ENCODE results near the gene ETV6.
"Not testable (repeated sequence)": the region's sequence is repeated elsewhere in the genome, so short reads cannot be mapped to it uniquely, and the experiment has no call there.

Gene ETV6

GRCh38 chr12:11649413-11650285 is at the start of gene ETV6:
ETV6 (plus strand) TSS chr12:11649674; CDS start chr12:11650128, 454 bp downstream.
- peak; percentile 17 for FAIRE-seq

GRCh38 chr12:11600199-11600598 is 49.3 kb upstream of the ETV6 start:
- no peak for FAIRE-seq

- FAIRE-seq: no peak
These were observed 47.8 kb upstream of the ETV6 start for GRCh38 chr12:11601647-11602046.

GRCh38 chr12:11607313-11608081 is 42.0 kb upstream of the ETV6 start:
- no peak for FAIRE-seq

GRCh38 chr12:11609045-11609444 is 40.4 kb upstream of the ETV6 start:
- no peak for FAIRE-seq

GRCh38 chr12:11615481-11615880 is 34.0 kb upstream of the ETV6 start:
- no peak for FAIRE-seq

GRCh38 chr12:11618046-11618445 is 31.4 kb upstream of the ETV6 start:
- no peak for FAIRE-seq

- no peak for FAIRE-seq
These were observed 27.6 kb upstream of the ETV6 start for GRCh38 chr12:11621797-11622423.

GRCh38 chr12:11622876-11623281 is 26.6 kb upstream of the ETV6 start:
- FAIRE-seq: no peak

GRCh38 chr12:11623382-11623781 is 26.1 kb upstream of the ETV6 start:
- FAIRE-seq: no peak

- FAIRE-seq: no peak
These were observed 25.4 kb upstream of the ETV6 start for GRCh38 chr12:11624116-11624515.

GRCh38 chr12:11627709-11628108 is 21.8 kb upstream of the ETV6 start:
- not testable (repeated sequence) for FAIRE-seq

GRCh38 chr12:11628353-11628752 is 21.1 kb upstream of the ETV6 start:
- no peak for FAIRE-seq

GRCh38 chr12:11630046-11630706 is 19.3 kb upstream of the ETV6 start:
- FAIRE-seq: no peak

- no peak for FAIRE-seq
These were observed 18.2 kb upstream of the ETV6 start for GRCh38 chr12:11631288-11631687.

- FAIRE-seq: not testable (repeated sequence)
These were observed 17.6 kb upstream of the ETV6 start for GRCh38 chr12:11631881-11632280.

- no peak for FAIRE-seq
These were observed 15.5 kb upstream of the ETV6 start for GRCh38 chr12:11633968-11634367.

GRCh38 chr12:11635341-11635740 is 14.1 kb upstream of the ETV6 start:
- no peak for FAIRE-seq

- FAIRE-seq: no peak
These were observed 11.1 kb upstream of the ETV6 start for GRCh38 chr12:11638315-11638916.

GRCh38 chr12:11639454-11639853 is 10.0 kb upstream of the ETV6 start:
- FAIRE-seq: no peak

GRCh38 chr12:11641522-11641921 is 8.0 kb upstream of the ETV6 start:
- FAIRE-seq: no peak

- FAIRE-seq: no peak
These were observed 6.7 kb upstream of the ETV6 start for GRCh38 chr12:11642785-11643184.

GRCh38 chr12:11645391-11645790 is 4.1 kb upstream of the ETV6 start:
- FAIRE-seq: no peak
